T-cell (primary cell): ENCODE measurements around the gene SNX25. TPM values are rescaled to one million over a fixed set of nuclear protein-coding genes. Genes with fewer than 3 reads are reported as not detected.

ENCODE experiments used
- ATAC-seq, 4 experiments: fragments of 200-7000 bp in 3 of 4; fragments of 150-1000 bp in 1 of 4; cut with Tn5 transposase; replicated peaks in 1 of 4; 1 replicate in 3 of 4; 2 replicates in 1 of 4; pipeline ENCODE4 v1.10.0; 2021; ENCODE audit warnings: moderate library complexity in 3 of 4, mild to moderate bottlenecking in 2 of 4, moderate number of reproducible peaks in 1 of 4
- CTCF ChIA-PET, 2 donors: fragments of 300-600 bp; sonication (Branson Sonifier 250); formaldehyde crosslinking; loops; one replicate each; lab custom pipeline; 2022; ENCODE audit warnings: antibody characterized with exemption in 2 of 2; lab: Charles Lee
- POLR2A ChIA-PET, 2 donors: fragments of 300-600 bp; sonication (Branson Sonifier 250); formaldehyde crosslinking; loops; one replicate each; lab custom pipeline; 2022; ENCODE audit warnings: antibody characterized with exemption in 2 of 2; lab: Charles Lee
- DNase-seq, 35 experiments: peaks; one replicate each; pipeline versions ENCODE4 v3.0.0 to v3.0.0-alpha.2; 2013 to 2023
- H3K27ac ChIP-seq: one replicate; pipeline ENCODE4 v1.5.1; 2013; ENCODE audit warnings: low read length
- H3K27me3 ChIP-seq, 2 experiments: replicated peaks in 1 of 2; 1 replicate in 1 of 2; 2 replicates in 1 of 2; pipeline versions ENCODE4 v1.6.1 to v1.7.0; 2013; ENCODE audit warnings: low read length in 1 of 2, mixed read lengths in 1 of 2; ENCODE audit not compliant: control insufficient read depth in 2 of 2, insufficient read depth in 2 of 2; ENCODE audit errors: extremely low read depth in 1 of 2
- H3K36me3 ChIP-seq, 2 donors: 1 replicate in 1 of 2; 2 replicates in 1 of 2; pipeline versions ENCODE4 v1.6.1 to v1.7.0; 2013; ENCODE audit warnings: low read length in 1 of 2; ENCODE audit not compliant: control insufficient read depth in 2 of 2, insufficient read depth in 1 of 2; ENCODE audit errors: extremely low read depth in 1 of 2
- H3K4me1 ChIP-seq, 2 experiments: 1 replicate in 1 of 2; 2 replicates in 1 of 2; pipeline versions ENCODE4 v1.6.1 to v1.7.0; 2013; ENCODE audit warnings: low read length in 2 of 2, mixed read lengths in 1 of 2; ENCODE audit not compliant: insufficient read depth in 2 of 2, control insufficient read depth in 1 of 2; ENCODE audit errors: extremely low read depth in 1 of 2
- H3K4me3 ChIP-seq, 2 donors: 1 replicate in 1 of 2; 2 replicates in 1 of 2; pipeline versions ENCODE4 v1.5.1 to v1.7.0; 2013; ENCODE audit warnings: mild to moderate bottlenecking in 2 of 2, low read length in 1 of 2, moderate library complexity in 1 of 2; ENCODE audit not compliant: control insufficient read depth in 1 of 2; ENCODE audit errors: extremely low read depth in 1 of 2
- H3K9me3 ChIP-seq: 2 replicates; pipeline ENCODE4 v1.7.0; 2013
- H3K27ac Mint-ChIP-seq, 2 donors: one replicate each; pipeline ENCODE4 v1.8.0; 2020 to 2021; ENCODE audit warnings: mild to moderate bottlenecking in 2 of 2, mixed read lengths in 2 of 2
- H3K27me3 Mint-ChIP-seq, 2 donors: one replicate each; pipeline ENCODE4 v1.8.0; 2021 to 2022; ENCODE audit warnings: mixed read lengths in 2 of 2
- H3K36me3 Mint-ChIP-seq: one replicate; pipeline ENCODE4 v1.8.0; 2021; ENCODE audit warnings: mixed read lengths
- H3K4me1 Mint-ChIP-seq, 3 donors: one replicate each; pipeline ENCODE4 v1.8.0; 2020 to 2022; ENCODE audit warnings: mixed read lengths in 3 of 3, mild to moderate bottlenecking in 1 of 3
- H3K4me3 Mint-ChIP-seq, 3 donors: one replicate each; pipeline ENCODE4 v1.8.0; 2020 to 2022; ENCODE audit warnings: mild to moderate bottlenecking in 3 of 3, mixed read lengths in 3 of 3, moderate library complexity in 3 of 3
- H3K9me3 Mint-ChIP-seq, 3 donors: one replicate each; pipeline ENCODE4 v1.8.0; 2020 to 2022; ENCODE audit warnings: mixed read lengths in 3 of 3
- WGBS: methylation state at CpG from one replicate; pipeline ENCODE4 v1.1.5; 2013; ENCODE audit warnings: missing lambda C conversion rate; ENCODE audit not compliant: insufficient coverage; 5-methylcytosine and 5-hydroxymethylcytosine counted together
- total RNA-seq, 35 experiments: library from RNA in 6 of 35; stranded (reverse) in 6 of 35; fragments of 120-200 nt in 1 of 35; gene quantifications; one replicate each; pipeline versions ENCODE4 v1.2.1 to v1.2.4 and lab custom pipeline; 2013 to 2026

Gene SNX25
- total RNA-seq, 5 donors from 2014 or later (not counting 1 experiment from before 2014, with no cell fraction given), result 14.0 to 19.3 (median 16.4) TPM

DNA sequence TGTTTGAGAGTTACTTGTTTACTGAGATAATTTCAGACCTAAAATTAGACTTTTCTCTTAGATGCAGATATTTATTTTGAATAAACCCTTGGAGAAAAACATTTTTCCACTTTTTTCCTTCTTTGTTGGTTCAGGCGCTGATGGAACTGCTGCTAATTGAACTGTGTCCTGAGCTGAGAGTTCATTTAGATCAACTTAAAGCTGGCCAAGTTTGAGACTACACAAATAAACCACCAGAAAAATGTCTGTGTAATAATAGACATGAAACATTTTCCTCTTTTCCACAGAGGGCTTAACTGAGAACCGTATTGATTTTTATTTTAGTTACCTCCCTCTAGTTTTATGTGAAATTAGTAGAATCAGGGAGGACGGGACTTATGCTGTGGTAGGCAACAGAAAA, 153.9 kb downstream of the SNX25 start:
- ATAC-seq (no peak), DNase-seq (no peak)
- POLR2A ChIA-PET, result no interaction called here
- Mint-ChIP-seq H3K27ac (no peak overlapping the region), H3K36me3 (peaks cover 18% of the 10 kb centered on the region), H3K9me3 (no peaks in the 10 kb centered on the region), H3K27me3 (no peaks in the 10 kb centered on the region), H3K4me3 (no peak overlapping the region), H3K4me1 (no peaks in the 10 kb centered on the region)
- Histone ChIP-seq H3K27ac (no peak overlapping the region), H3K4me3 (no peak overlapping the region), H3K27me3 (no peaks in the 10 kb centered on the region), H3K9me3 (no peaks in the 10 kb centered on the region), H3K36me3 (peaks cover 5 to 6% of the 10 kb centered on the region in 2 donors), H3K4me1 (no peaks in the 10 kb centered on the region)
- CTCF ChIA-PET, result no interaction called here
- WGBS, result no CpG with 5 or more reads among the region's 3 CpGs

DNA sequence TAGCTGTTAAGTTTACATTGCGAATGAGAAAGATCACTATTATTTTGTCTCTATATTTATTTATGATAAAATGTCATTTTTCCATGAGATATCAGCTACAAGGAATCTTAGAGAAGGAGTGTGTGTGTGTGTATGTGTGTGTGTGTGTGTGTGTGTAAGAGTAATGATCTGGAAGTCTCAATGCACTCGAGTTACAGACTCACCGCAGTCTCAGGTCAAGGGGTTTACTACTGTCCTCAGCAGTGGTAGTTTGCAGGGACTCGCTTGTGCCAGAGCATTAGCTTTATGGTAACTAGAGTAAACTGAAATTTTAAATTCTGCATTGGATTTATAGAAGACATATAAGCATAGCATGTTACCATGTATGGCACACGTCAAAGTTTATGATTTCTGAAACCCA, 155.5 kb downstream of the SNX25 start:
- Mint-ChIP-seq H3K4me3 (no peak overlapping the region), H3K27ac (no peak overlapping the region), H3K4me1 (no peaks in the 10 kb centered on the region), H3K27me3 (no peaks in the 10 kb centered on the region), H3K9me3 (no peaks in the 10 kb centered on the region), H3K36me3 (peaks cover 16% of the 10 kb centered on the region)
- ChIA-PET POLR2A (no interaction called here), CTCF (interaction anchor here in 1 of 2 donors (0.5 kb wide), 1 partner anchor 23 kb away, joined by 3 read pairs; no protein-coding TSS in a partner anchor)
- no peak for DNase-seq
- Histone ChIP-seq H3K27me3 (no peaks in the 10 kb centered on the region), H3K36me3 (peaks cover 3 to 4% of the 10 kb centered on the region in 2 donors), H3K27ac (no peak overlapping the region), H3K9me3 (no peaks in the 10 kb centered on the region), H3K4me3 (no peak overlapping the region), H3K4me1 (no peaks in the 10 kb centered on the region)
- no peak for ATAC-seq
- 95% methylated on average over 3 of the region's 5 CpGs for WGBS

DNA sequence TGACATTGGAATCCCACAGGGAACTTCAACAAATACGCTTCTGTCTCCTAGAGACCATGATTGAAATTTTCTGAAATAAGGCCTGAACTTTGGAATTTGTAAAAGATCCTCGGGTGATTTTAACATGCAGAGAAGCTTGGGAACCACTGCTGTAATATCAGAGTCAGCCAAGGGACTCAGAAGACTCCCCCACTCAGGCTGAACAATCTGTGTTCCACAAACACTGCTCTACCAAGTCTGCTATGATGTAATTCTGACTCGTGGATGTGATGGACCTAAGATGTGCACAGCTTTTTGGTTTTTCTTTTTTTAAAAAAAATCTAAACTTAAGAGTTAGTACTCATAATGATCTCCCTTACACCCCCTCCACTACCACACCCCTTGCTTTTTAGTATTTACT, 160.3 kb downstream of the SNX25 start:
- Mint-ChIP-seq H3K36me3 (peaks cover 14% of the 10 kb centered on the region), H3K27ac (no peak overlapping the region), H3K4me3 (no peak overlapping the region), H3K27me3 (no peaks in the 10 kb centered on the region), H3K9me3 (no peaks in the 10 kb centered on the region), H3K4me1 (no peaks in the 10 kb centered on the region)
- ChIA-PET CTCF (no interaction called here), POLR2A (no interaction called here)
- no peak overlapping the region for H3K27ac ChIP-seq
- H3K9me3 ChIP-seq, result no peaks in the 10 kb centered on the region
- peaks cover 0 to 3% of the 10 kb centered on the region in 2 donors for H3K36me3 ChIP-seq
- no peaks in the 10 kb centered on the region for H3K4me1 ChIP-seq
- no peak for DNase-seq
- WGBS, result 100% methylated on average over 2 of the region's 3 CpGs
- no peak overlapping the region for H3K4me3 ChIP-seq
- no peak for ATAC-seq
- H3K27me3 ChIP-seq, result no peaks in the 10 kb centered on the region

DNA sequence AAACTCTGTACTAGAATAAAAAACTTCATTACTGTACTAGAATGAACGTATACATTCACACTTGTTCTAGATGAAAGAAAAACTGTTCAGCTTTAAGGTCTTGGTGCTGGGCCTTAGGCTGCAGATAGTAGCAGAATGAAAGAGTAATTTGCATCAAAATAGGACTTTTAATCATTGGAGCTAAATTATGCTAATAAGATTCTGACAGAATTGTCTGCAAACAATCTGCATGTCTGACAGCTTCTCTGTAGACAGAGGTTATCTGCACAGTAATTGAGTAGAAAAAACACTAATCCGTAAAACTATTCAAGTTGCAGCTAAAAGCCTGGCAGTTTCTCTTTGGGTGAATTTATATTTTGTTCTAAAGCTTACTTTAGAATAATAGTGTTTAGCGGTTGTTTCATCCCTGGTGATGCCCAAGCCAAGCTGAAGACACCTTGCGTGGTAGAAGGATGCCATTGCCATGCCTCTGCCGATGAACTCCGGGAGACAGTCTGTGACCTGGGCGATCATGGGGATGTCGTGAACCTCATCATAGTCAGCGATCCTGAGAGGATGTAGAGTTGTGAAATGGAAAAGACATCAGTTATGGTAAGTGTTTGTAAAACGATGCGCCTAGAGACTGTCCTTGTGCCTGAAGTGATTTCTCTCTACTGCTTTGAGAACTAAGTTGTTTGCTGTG, 161.0 kb downstream of the SNX25 start:
- peaks cover 14% of the 10 kb centered on the region for H3K36me3 Mint-ChIP-seq
- ChIA-PET POLR2A (no interaction called here), CTCF (interaction anchor here in 1 of 2 donors (0.7 kb wide), 1 partner anchor 196 kb away, joined by 3 read pairs; no protein-coding TSS in a partner anchor)
- H3K4me3 Mint-ChIP-seq, result no peak overlapping the region
- no peaks in the 10 kb centered on the region for H3K27me3 ChIP-seq
- no peaks in the 10 kb centered on the region for H3K4me1 ChIP-seq
- H3K27me3 Mint-ChIP-seq, result no peaks in the 10 kb centered on the region
- H3K9me3 Mint-ChIP-seq, result no peaks in the 10 kb centered on the region
- H3K27ac ChIP-seq, result no peak overlapping the region
- peaks cover 0 to 3% of the 10 kb centered on the region in 2 donors for H3K36me3 ChIP-seq
- no peak overlapping the region for H3K4me3 ChIP-seq
- H3K4me1 Mint-ChIP-seq, result no peaks in the 10 kb centered on the region
- 99% methylated on average over 9 of the region's 11 CpGs for WGBS
- no peak overlapping the region for H3K27ac Mint-ChIP-seq
- DNase-seq (no peak), ATAC-seq (no peak)
- no peaks in the 10 kb centered on the region for H3K9me3 ChIP-seq

DNA sequence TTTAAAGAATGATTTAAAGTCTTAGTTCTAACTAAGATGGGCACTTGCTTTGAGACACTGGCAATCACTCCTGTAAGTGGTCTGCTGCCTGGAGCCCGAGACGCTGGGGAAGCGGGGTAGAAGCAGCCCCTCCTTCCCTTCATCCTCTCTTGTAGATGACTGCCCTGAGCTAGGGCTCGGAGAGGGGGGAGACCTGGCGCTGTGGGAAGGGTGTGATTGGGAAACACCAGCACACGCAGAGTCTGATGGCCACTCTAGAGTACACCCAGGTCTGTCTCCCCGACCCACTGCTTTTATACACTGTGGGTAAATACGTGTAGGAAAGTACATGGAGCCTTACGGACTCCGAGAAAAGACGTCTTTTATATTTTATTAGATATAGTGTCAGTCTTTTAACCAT, 162.3 kb downstream of the SNX25 start:
- Mint-ChIP-seq H3K27ac (no peak overlapping the region), H3K27me3 (no peaks in the 10 kb centered on the region), H3K36me3 (peaks cover 8% of the 10 kb centered on the region), H3K4me3 (no peak overlapping the region), H3K9me3 (no peaks in the 10 kb centered on the region), H3K4me1 (no peaks in the 10 kb centered on the region)
- H3K4me1 ChIP-seq, result no peaks in the 10 kb centered on the region
- no peaks in the 10 kb centered on the region for H3K9me3 ChIP-seq
- H3K27ac ChIP-seq, result no peak overlapping the region
- ATAC-seq, result no peak
- no peak overlapping the region for H3K4me3 ChIP-seq
- WGBS, result 100% methylated on average over 1 of the region's 11 CpGs
- POLR2A ChIA-PET, result no interaction called here
- CTCF ChIA-PET, result no interaction called here
- peaks cover 0 to 3% of the 10 kb centered on the region in 2 donors for H3K36me3 ChIP-seq
- DNase-seq, result no peak
- H3K27me3 ChIP-seq, result no peaks in the 10 kb centered on the region

DNA sequence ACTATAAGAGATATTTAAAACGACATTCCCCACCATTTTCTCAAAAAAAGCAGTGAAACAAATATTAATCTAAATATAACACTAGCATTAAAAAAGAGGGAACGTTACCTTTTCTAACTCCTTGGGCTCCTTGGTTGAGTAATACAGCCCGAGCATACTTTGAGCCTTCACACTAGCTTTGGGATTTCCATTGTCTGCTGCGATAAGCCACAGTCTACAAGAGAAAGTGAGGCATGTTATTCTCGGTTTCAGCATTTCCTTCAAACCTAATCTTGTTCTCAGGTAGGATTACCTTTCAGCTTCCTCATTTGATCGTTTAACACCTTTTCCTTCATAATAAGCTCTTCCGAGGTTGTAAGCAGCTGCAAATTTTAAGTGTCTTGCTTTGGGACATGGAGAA, 164.6 kb downstream of the SNX25 start:
- Mint-ChIP-seq H3K9me3 (no peaks in the 10 kb centered on the region), H3K4me3 (no peak overlapping the region), H3K4me1 (no peaks in the 10 kb centered on the region), H3K36me3 (peaks cover 8% of the 10 kb centered on the region), H3K27me3 (no peaks in the 10 kb centered on the region), H3K27ac (no peak overlapping the region)
- Histone ChIP-seq H3K9me3 (no peaks in the 10 kb centered on the region), H3K4me3 (no peak overlapping the region), H3K27ac (no peak overlapping the region), H3K36me3 (peaks cover 0 to 3% of the 10 kb centered on the region in 2 donors), H3K4me1 (no peaks in the 10 kb centered on the region), H3K27me3 (no peaks in the 10 kb centered on the region)
- WGBS, result 94% methylated on average over 2 of the region's 7 CpGs
- DNase-seq (no peak), ATAC-seq (no peak)
- CTCF ChIA-PET, result no interaction called here
- POLR2A ChIA-PET, result no interaction called here
